ENCODE results near the gene PLXNC1. TPM values are rescaled to one million over a fixed set of nuclear protein-coding genes. Genes with fewer than 3 reads are reported as not detected.

PLXNC1 gene
- total RNA-seq, 1 experiment from 2014 or later, result 0.34 TPM

- DNase-seq (ENCODE audit: low read depth), result peak; percentile 43
Observed at GRCh38 chr12:94133964-94134795, 14.2 kb upstream of the PLXNC1 start.

GRCh38 chr12:94135896-94136295, 12.5 kb upstream of the PLXNC1 start:
- DNase-seq (ENCODE audit: low read depth), result no peak

GRCh38 chr12:94139816-94140215, 8.6 kb upstream of the PLXNC1 start:
- no peak for DNase-seq (ENCODE audit: low read depth)

GRCh38 chr12:94140556-94140955, 7.8 kb upstream of the PLXNC1 start:
- DNase-seq (ENCODE audit: low read depth), result no peak

- DNase-seq (ENCODE audit: low read depth), result no peak
Observed at GRCh38 chr12:94141004-94141764, 7.2 kb upstream of the PLXNC1 start.

GRCh38 chr12:94141892-94142291, 6.5 kb upstream of the PLXNC1 start:
- no peak for DNase-seq (ENCODE audit: low read depth)

GRCh38 chr12:94143438-94143837, 4.9 kb upstream of the PLXNC1 start:
- DNase-seq (ENCODE audit: low read depth), result no peak

- no peak for DNase-seq (ENCODE audit: low read depth)
Observed at GRCh38 chr12:94143951-94144350, 4.4 kb upstream of the PLXNC1 start.

GRCh38 chr12:94144781-94145180, 3.6 kb upstream of the PLXNC1 start:
- DNase-seq (ENCODE audit: low read depth), result no peak

GRCh38 chr12:94145191-94145983, 3.0 kb upstream of the PLXNC1 start:
- peak; percentile 43 for DNase-seq (ENCODE audit: low read depth)

- DNase-seq (ENCODE audit: low read depth), result no peak
Observed at GRCh38 chr12:94146166-94146936, 2.0 kb upstream of the PLXNC1 start.

GRCh38 chr12:94147387-94147990, 888 bp upstream of the PLXNC1 start:
- DNase-seq (ENCODE audit: low read depth), result no peak

- no peak for DNase-seq (ENCODE audit: low read depth)
Observed at GRCh38 chr12:94148739-94149118, 352 bp downstream of the PLXNC1 start.

- DNase-seq (ENCODE audit: low read depth), result peak; percentile 8
Observed at GRCh38 chr12:94149119-94149780, 873 bp downstream of the PLXNC1 start.

GRCh38 chr12:94149781-94150239, 1.4 kb downstream of the PLXNC1 start:
- DNase-seq (ENCODE audit: low read depth), result no peak

- DNase-seq (ENCODE audit: low read depth), result no peak
Observed at GRCh38 chr12:94150240-94151121, 2.1 kb downstream of the PLXNC1 start.

- no peak for DNase-seq (ENCODE audit: low read depth)
Observed at GRCh38 chr12:94151582-94151981, 3.2 kb downstream of the PLXNC1 start.

- DNase-seq (ENCODE audit: low read depth), result no peak
Observed at GRCh38 chr12:94152292-94153078, 4.1 kb downstream of the PLXNC1 start.

Measured in LHCN-M2 (cell line).